Stimulated activated CD8-positive, alpha-beta memory T cell treated with anti-CD3 and anti-CD28 coated beads, Interleukin-4, amount 100 ng/mL, for 24 hours (primary cell): ENCODE results near the gene SAP30BP.

Experiments used
- DNase-seq: peaks from one replicate; pipeline ENCODE4 v3.0.0-alpha.2; 2020; ENCODE audit warnings: low read depth

SAP30BP gene

DNA sequence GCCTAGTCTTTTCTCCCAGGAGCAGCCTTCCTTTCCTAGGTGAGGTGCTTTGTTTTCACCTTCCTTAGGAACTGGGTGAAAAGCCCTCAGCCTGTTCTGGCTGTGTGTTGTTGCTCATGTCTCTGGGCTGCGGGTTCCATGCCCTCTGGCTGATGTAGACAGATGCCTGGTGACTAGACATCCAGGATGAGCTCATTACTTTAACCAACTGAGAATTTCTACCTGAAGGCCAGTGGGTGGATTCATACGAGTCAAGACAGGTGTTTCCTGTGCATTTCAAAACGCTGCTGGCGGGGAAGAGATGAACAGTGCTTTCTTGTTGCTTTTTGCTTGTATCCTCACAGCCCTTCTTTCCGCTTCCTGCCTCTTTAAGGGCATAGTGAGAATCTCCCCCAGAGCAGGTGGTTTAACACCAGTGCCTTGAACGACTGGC is 22.3 kb downstream of the SAP30BP start:
- DNase-seq: no peak

- DNase-seq: peak; percentile 12
These were observed 24.2 kb downstream of the SAP30BP start for GRCh38 chr17:75691371-75691791.

GRCh38 chr17:75691801-75692626 is 24.9 kb downstream of the SAP30BP start:
- no peak for DNase-seq

GRCh38 chr17:75692976-75693375 is 25.8 kb downstream of the SAP30BP start:
- no peak for DNase-seq

DNA sequence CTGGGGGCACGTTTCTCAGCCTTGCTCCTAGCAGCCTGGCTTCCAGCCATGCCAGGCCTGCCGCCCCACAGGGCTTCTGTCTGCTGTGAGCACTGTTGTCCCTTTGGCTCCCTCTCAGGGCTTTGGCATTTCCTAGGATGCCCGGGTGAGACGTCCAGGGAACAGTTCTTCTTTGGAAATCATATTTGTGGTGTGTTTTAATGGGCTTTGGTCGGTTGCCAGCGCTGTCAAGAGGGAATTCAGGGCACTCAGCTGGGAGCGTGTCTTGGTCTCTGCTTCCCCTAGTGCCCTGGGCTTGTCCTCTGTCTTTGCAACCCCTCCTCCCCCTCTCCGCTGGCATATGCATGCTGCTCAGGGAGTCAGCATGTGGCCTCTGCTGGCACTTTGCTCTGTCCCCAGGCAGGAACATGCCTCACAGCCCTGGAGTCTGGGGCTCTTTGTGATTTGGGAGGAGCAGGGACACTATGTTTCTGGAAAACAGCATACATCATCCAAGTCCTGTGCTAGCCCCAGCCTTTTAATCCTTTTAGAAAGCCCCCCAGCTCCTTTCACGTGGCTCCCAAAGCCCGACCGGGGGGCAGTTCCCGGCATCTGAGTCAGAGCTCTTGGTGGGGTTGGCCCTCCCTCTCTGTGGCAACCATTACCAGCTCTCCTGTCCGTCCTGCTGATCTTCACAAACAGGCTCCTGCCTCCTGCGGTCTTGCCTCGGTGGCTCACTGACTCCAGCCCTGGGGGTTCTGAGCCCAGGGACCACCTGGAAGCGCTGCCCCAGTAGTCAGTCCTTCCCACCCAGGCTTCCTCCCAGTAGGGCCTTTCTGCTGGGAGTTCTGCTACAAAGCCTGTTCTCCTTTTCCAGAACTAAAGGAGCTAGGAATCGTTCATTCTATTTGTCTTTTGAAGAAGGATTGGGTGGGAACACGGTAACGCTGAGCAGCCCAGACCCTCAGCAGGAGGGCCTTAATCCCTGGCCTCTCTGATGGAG is 26.7 kb downstream of the SAP30BP start:
- DNase-seq: no peak

DNA sequence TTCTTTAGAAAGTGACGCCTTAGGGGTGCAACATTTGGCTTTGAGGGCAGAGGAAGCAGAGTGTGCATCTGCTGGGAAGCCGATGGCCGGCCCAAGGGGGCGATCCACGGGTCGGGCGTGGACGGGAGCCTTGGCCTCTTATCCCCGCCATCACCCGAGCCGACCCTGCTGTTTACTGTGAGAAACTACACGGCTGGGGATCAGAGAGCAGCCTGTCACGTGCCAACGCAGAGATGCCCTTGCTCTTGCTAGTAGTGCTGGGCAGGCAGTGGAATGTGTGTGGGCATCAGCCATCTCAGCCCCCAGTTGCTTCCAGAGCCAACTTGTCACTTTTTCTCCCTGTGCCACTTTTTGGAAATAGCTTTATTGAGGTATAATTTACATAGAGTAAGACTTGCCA is 27.4 kb downstream of the SAP30BP start:
- DNase-seq: no peak

DNA sequence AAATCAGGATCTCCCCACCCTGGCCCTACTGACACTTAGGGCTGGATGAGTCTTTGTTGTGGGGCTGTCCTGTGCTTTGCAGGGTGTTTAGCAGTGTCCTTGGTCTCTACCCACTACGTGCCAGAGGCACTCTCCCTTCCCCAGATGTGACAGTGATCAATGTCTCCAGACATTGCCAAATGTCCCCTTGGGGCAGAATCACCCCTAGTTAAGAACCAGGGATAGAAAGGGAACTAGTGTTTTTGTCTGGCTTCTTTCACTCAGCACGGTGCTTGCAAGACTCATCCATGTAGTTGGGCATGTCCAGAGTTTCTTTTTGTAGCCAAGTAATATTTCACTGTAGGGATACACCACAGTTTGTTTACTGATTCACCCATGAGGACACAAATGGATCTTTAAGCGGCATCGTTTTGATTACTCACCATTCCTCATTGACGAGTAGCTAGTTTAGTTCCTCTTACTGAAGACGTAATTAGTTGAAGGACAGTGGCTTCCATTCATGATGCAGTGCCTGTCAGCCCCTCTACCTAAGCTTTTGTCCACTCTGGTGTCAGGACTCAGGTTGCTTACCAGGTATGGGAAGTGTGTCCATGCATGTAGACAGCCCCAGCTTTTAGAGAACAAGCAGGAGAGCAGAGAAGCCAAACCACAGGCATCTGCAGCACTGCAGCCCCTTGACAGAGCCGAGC is 28.1 kb downstream of the SAP30BP start:
- DNase-seq: no peak

- no peak for DNase-seq
These were observed 28.7 kb downstream of the SAP30BP start for GRCh38 chr17:75695830-75696271.

DNA sequence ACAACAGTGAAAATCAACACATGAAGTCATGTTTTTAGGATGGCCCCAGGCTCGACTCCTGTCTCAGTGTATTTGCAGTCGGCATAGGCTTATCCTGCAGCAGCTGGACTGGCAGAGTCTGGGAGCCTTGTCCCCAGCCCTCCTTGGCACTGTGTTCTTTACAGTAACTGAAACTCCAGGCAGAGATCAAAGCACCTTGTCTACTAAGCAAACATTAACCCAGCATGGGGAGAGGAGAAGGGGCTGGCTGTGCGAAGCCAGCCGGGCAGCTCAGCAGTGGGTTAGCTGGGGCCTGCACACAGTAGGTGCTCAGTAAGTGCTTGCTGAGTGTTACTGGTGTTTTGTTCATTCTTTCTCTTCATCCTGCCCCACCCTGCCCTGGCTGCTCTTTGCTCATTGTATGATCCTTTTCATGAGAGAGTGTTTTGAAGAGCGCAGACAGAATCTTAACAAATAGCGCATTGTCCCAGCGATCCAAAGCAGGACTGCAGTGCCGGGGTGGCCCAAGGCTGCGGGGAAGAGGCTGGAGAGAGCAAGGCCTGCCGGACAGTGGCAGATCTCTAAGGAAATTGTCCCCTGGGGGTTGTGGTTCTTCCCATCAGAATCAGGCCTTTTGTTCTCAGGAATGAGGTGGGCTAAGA is 30.6 kb downstream of the SAP30BP start:
- DNase-seq: no peak

GRCh38 chr17:75698659-75699058 is 31.5 kb downstream of the SAP30BP start:
- DNase-seq: no peak

DNA sequence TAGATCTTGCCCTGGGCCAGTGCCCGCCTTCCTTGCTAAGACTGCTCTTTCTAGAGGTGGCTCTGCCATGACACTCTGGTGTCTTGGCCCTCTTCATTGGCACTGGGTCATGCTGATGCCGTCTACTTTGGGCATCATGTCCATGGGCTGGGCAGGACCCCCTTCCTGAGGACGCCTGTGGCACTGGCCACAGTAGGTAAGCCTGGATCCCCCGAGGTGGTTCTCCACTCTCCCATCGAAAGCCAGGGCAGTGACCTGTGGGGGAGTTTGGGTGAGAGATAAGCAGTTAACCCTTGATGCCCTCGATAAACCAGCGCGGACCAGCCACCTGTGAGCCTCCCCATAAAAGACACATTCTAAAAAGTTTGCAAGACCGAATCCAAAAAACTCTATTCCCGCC is 34.1 kb downstream of the SAP30BP start:
- DNase-seq: no peak

DNA sequence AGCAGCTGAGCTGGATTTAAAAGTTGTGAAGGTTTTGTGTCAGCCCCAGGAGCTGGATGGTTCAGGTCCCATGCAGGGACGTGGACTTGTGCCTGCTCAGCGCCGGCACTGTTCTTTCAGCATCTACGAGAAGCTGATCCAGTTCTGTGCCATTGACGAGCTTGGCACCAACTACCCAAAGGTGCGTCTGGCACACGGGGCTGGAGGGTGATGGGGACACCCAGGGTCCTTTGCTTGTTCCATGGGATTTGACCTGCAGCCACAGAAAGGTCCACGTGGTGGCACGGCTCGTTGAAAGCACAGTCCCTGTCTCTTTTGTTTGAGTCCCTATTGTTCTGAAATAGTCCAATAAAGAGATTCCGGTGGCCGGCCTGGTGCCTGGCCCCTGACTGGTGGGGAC is 36.1 kb downstream of the SAP30BP start:
- no peak for DNase-seq

- DNase-seq: no peak
These were observed 36.5 kb downstream of the SAP30BP start for GRCh38 chr17:75703591-75703990.

DNA sequence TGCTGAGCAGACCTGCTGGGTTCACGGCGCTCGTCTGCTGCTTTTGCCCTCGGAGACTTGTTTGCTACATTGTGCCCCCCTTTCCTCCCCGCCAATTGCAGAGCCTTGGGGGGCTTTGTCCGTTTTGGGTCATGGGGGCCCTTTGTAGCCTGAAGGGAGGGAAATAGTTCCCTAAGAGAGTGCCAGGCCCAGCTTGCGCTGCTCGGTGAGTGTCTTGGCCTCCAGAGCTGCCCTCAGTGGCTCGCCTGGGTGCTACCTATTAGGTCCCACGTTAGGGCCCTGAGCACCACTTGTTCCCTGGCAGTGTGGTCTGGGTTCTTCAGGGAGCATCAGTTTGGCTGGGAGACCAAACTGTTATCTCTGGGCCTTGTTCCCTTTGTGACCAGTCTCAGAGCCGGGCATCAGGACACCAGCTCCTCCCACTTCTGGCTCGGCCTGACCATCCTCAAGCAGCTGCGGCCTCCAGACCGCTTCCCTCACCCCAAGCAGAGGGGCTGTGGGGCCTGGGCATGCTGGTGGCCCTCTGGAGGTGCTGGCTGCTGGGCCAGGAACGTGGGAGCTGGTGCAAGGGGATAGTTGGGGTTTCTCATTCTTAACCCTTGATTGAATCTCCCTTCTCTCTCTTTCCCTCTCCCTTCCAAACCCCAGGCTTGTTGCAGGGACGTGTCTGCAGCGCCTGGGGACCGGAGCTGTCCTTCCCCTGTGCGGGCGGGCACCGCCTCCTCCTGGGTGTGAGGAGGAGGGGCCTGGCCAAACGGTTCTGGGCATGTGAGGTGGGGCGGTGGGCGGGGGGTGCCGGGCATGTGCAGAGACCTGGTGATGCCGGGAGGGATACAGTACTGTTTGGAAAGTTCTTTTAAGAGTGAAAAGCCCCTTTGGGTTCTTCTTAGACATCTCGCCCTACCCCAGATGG is 38.1 kb downstream of the SAP30BP start:
- no peak for DNase-seq

GRCh38 chr17:75706042-75706728 is 39.0 kb downstream of the SAP30BP start:
- DNase-seq: no peak

- DNase-seq: no peak
These were observed 40.0 kb downstream of the SAP30BP start for GRCh38 chr17:75707079-75707571.

- no peak for DNase-seq
These were observed 45.3 kb downstream of the SAP30BP start for GRCh38 chr17:75712446-75712845.

- no peak for DNase-seq
These were observed 52.6 kb downstream of the SAP30BP start for GRCh38 chr17:75719732-75720131.

GRCh38 chr17:75720656-75721462 is 53.7 kb downstream of the SAP30BP start, which contains the start of gene ITGB4:
Gene ITGB4, plus strand, starts transcription at chr17:75721459. Its CDS starts 3,245 bp downstream, at chr17:75724704.
- peak; percentile 24 for DNase-seq
